GM21786 (cell line): ENCODE data around the gene CCDC124.

Experiments
- ATAC-seq: cut with Tn5 transposase; IDR thresholded peaks from one replicate; pipeline ENCODE4 v1.9.1; 2021; ENCODE audit not compliant: unreplicated experiment

CCDC124 gene

GRCh38 chr19:17933414-17934129 lies 757 bp downstream of the CCDC124 start:
- no peak for ATAC-seq

- ATAC-seq: no peak
Measured at GRCh38 chr19:17936379-17936778, 3.6 kb downstream of the CCDC124 start.

GRCh38 chr19:17937371-17937900 lies 4.6 kb downstream of the CCDC124 start:
- no peak for ATAC-seq

- ATAC-seq: no peak
Measured at GRCh38 chr19:17938092-17938845, 5.5 kb downstream of the CCDC124 start.

- ATAC-seq: no peak
Measured at GRCh38 chr19:17942181-17942580, 9.4 kb downstream of the CCDC124 start.

- no peak for ATAC-seq
Measured at GRCh38 chr19:17942582-17943273, 9.9 kb downstream of the CCDC124 start.

GRCh38 chr19:17943274-17944221 lies 10.7 kb downstream of the CCDC124 start:
- no peak for ATAC-seq

GRCh38 chr19:17944301-17944700 lies 11.5 kb downstream of the CCDC124 start:
- no peak for ATAC-seq

GRCh38 chr19:17946965-17947784 lies 14.4 kb downstream of the CCDC124 start:
- ATAC-seq: peak; percentile 12

GRCh38 chr19:17947815-17948513 lies 15.1 kb downstream of the CCDC124 start:
- ATAC-seq: peak; percentile 35

GRCh38 chr19:17948514-17948900 lies 15.7 kb downstream of the CCDC124 start:
- ATAC-seq: no peak

- ATAC-seq: no peak
Measured at GRCh38 chr19:17948931-17949930, 16.4 kb downstream of the CCDC124 start.

- ATAC-seq: no peak
Measured at GRCh38 chr19:17949956-17950309, 17.1 kb downstream of the CCDC124 start.

GRCh38 chr19:17950310-17951156 lies 17.7 kb downstream of the CCDC124 start:
- no peak for ATAC-seq

GRCh38 chr19:17951157-17951989 lies 18.6 kb downstream of the CCDC124 start:
- ATAC-seq: no peak
